GM23338 (cell line): ENCODE measurements around the gene SNRPA1. TPM values are rescaled to one million over a fixed set of nuclear protein-coding genes. Genes with fewer than 3 reads are reported as not detected.

Source experiments
- ATAC-seq: fragments of 200-7000 bp; cut with Tn5 transposase; 3 replicates; pipeline ENCODE4 v1.9.1; 2020
- DNase-seq: peaks from one replicate; pipeline ENCODE4 v3.0.0-alpha.2; 2015; ENCODE audit warnings: low spot score
- H2AFZ ChIP-seq: fragments of 200-600 bp; sonication (generic); 2 replicates; pipeline ENCODE4 v1.8.0; 2016; ENCODE audit warnings: antibody characterized with exemption, mild to moderate bottlenecking, moderate library complexity
- H3F3A ChIP-seq: fragments of 200-600 bp; sonication (generic); replicated peaks from 2 replicates; pipeline ENCODE4 v1.8.0; 2017; ENCODE audit warnings: antibody characterized with exemption, mixed run types, low read depth
- H3K27ac ChIP-seq: fragments of 200-600 bp; sonication (generic); 2 replicates; pipeline ENCODE4 v1.6.1; 2016; ENCODE audit warnings: low read depth
- H3K27me3 ChIP-seq: fragments of 200-600 bp; sonication (generic); 2 replicates; pipeline ENCODE4 v1.8.0; 2016; ENCODE audit warnings: mild to moderate bottlenecking, mixed run types, moderate library complexity; ENCODE audit not compliant: insufficient read depth
- H3K36me3 ChIP-seq: fragments of 200-600 bp; sonication (generic); 2 replicates; pipeline ENCODE4 v1.8.0; 2016; ENCODE audit warnings: mild to moderate bottlenecking; ENCODE audit not compliant: insufficient read depth
- H3K4me1 ChIP-seq: fragments of 200-600 bp; sonication (generic); 2 replicates; pipeline ENCODE4 v1.8.0; 2016; ENCODE audit warnings: mild to moderate bottlenecking, moderate library complexity; ENCODE audit not compliant: insufficient read depth
- H3K4me2 ChIP-seq: fragments of 200-600 bp; sonication (generic); 2 replicates; pipeline ENCODE4 v1.7.1; 2017; ENCODE audit warnings: mixed run types
- H3K4me3 ChIP-seq: fragments of 200-600 bp; sonication (generic); 2 replicates; pipeline ENCODE4 v1.6.1; 2016; ENCODE audit warnings: mixed run types
- H3K79me2 ChIP-seq: fragments of 200-600 bp; sonication (generic); replicated peaks from 2 replicates; pipeline ENCODE4 v1.8.0; 2017; ENCODE audit warnings: mild to moderate bottlenecking; ENCODE audit not compliant: insufficient read depth
- H3K9me2 ChIP-seq: fragments of 200-600 bp; sonication (generic); 2 replicates; pipeline ENCODE4 v1.8.0; 2017; ENCODE audit not compliant: insufficient read depth
- H4K20me1 ChIP-seq: fragments of 200-600 bp; sonication (generic); replicated peaks from 2 replicates; pipeline ENCODE4 v1.8.0; 2017; ENCODE audit warnings: mild to moderate bottlenecking; ENCODE audit not compliant: insufficient read depth
- H3K27ac Mint-ChIP-seq: 2 replicates; pipeline ENCODE4 v1.8.0; 2020; ENCODE audit warnings: inconsistent platforms, mild to moderate bottlenecking, moderate library complexity, mixed read lengths
- H3K27me3 Mint-ChIP-seq: 3 replicates; pipeline ENCODE4 v1.8.0; 2022; ENCODE audit warnings: low read depth, mild to moderate bottlenecking, moderate library complexity, mixed read lengths, inconsistent platforms; ENCODE audit not compliant: insufficient read depth, poor library complexity
- H3K36me3 Mint-ChIP-seq: 3 replicates; pipeline ENCODE4 v1.8.0; 2021; ENCODE audit warnings: low read depth, mild to moderate bottlenecking, inconsistent platforms, moderate library complexity, mixed read lengths
- H3K4me1 Mint-ChIP-seq: 3 replicates; pipeline ENCODE4 v1.8.0; 2020; ENCODE audit warnings: mild to moderate bottlenecking, inconsistent platforms, mixed read lengths
- H3K4me3 Mint-ChIP-seq: 3 replicates; pipeline ENCODE4 v1.8.0; 2021; ENCODE audit warnings: moderate library complexity, mild to moderate bottlenecking, inconsistent platforms, mixed read lengths
- H3K9me3 Mint-ChIP-seq: 3 replicates; pipeline ENCODE4 v1.8.0; 2020; ENCODE audit warnings: moderate library complexity, mild to moderate bottlenecking, inconsistent platforms, mixed read lengths
- CREB1 ChIP-seq: fragments of 250-450 bp; sonication (Bioruptor Pico); IDR thresholded peaks from 2 replicates; pipeline ENCODE4 v1.5.0; 2020; ENCODE audit warnings: low read depth, mild to moderate bottlenecking, moderate library complexity
- CTCF ChIP-seq, 2 experiments: fragments of 200-600 bp in 1 of 2; sonication (generic) in 1 of 2; conservative IDR thresholded peaks; 2 replicates each; pipeline versions ENCODE4 v1.5.1 to v1.6.1; 2016 to 2017; ENCODE audit warnings: antibody characterized with exemption in 2 of 2, low read depth in 2 of 2, mild to moderate bottlenecking in 2 of 2, moderate library complexity in 1 of 2
- ETS1 ChIP-seq: IDR thresholded peaks from 2 replicates; pipeline ENCODE4 v1.6.1; 2016; ENCODE audit warnings: antibody characterized with exemption
- EZH2 ChIP-seq: fragments of 200-600 bp; sonication (generic); IDR thresholded peaks from one replicate; pipeline ENCODE4 v1.8.0; 2017; ENCODE audit warnings: antibody characterized with exemption, mild to moderate bottlenecking, low read depth; ENCODE audit not compliant: unreplicated experiment
- JUNB ChIP-seq: IDR thresholded peaks from one replicate; pipeline ENCODE4 v1.6.1; 2016; ENCODE audit warnings: antibody characterized with exemption; ENCODE audit not compliant: unreplicated experiment
- NANOG ChIP-seq: IDR thresholded peaks from 2 replicates; pipeline ENCODE4 v1.6.1; 2016; ENCODE audit warnings: antibody characterized with exemption, borderline replicate concordance
- POLR2AphosphoS5 ChIP-seq: IDR thresholded peaks from 2 replicates; pipeline ENCODE4 v1.6.1; 2016; ENCODE audit warnings: antibody characterized with exemption, low read depth
- REST ChIP-seq: IDR thresholded peaks from one replicate; pipeline ENCODE4 v1.6.1; 2018; ENCODE audit warnings: antibody characterized with exemption; ENCODE audit not compliant: unreplicated experiment
- ZNF114 ChIP-seq: fragments of 250-450 bp; sonication (Bioruptor Pico); IDR thresholded peaks from 2 replicates; pipeline ENCODE4 v1.5.0; 2020; ENCODE audit warnings: mild to moderate bottlenecking, moderate library complexity
- ZNF331 ChIP-seq: fragments of 250-450 bp; sonication (Bioruptor Pico); IDR thresholded peaks from 2 replicates; pipeline ENCODE4 v1.5.0; 2020; ENCODE audit warnings: low read depth, mild to moderate bottlenecking, moderate library complexity
- ZNF462 ChIP-seq: fragments of 250-450 bp; sonication (Bioruptor Pico); IDR thresholded peaks from 2 replicates; pipeline ENCODE4 v1.5.0; 2020; ENCODE audit warnings: mild to moderate bottlenecking, moderate library complexity
- polyA plus RNA-seq: library from polyadenylated mRNA; unstranded; fragments of >200 nt; fragmentation: Nextera tagmentation; extraction: Ambion mirVana; gene quantifications from 2 replicates; pipeline ENCODE4 v1.2.1, GENCODE V29; 2016
- total RNA-seq: library from RNA; depleted of rRNA; stranded (reverse); fragments of >200 nt; shearing (Covaris generic); gene quantifications from 2 replicates; pipeline ENCODE4 v1.2.3, GENCODE V29; 2014

Gene SNRPA1
- total and polyA plus RNA-seq, 2 experiments from 2014 or later: 170 to 361 TPM

- H3K27me3 ChIP-seq: no peaks in the 10 kb centered on the region
- DNase-seq (no peak), ATAC-seq (no peak)
- H4K20me1 ChIP-seq: no peaks in the 10 kb centered on the region
- Mint-ChIP-seq H3K27me3 (peaks cover 13% of the 10 kb centered on the region), H3K4me3 (no peak overlapping the region), H3K9me3 (no peaks in the 10 kb centered on the region), H3K4me1 (no peaks in the 10 kb centered on the region), H3K36me3 (no peaks in the 10 kb centered on the region), H3K27ac (no peak overlapping the region)
- H3K27ac ChIP-seq: no peak overlapping the region
- H2AFZ ChIP-seq: no peak overlapping the region
- no peaks in the 10 kb centered on the region for H3F3A ChIP-seq
- no peaks in the 10 kb centered on the region for H3K4me1 ChIP-seq
- no peak overlapping the region for H3K4me3 ChIP-seq
- H3K9me2 ChIP-seq: no peaks in the 10 kb centered on the region
- H3K4me2 ChIP-seq: no peak overlapping the region
- TF ChIP-seq ETS1 (no peak), ZNF331 (CRISPR knock-in tag) (no peak), NANOG (no peak), CREB1 (no peak), EZH2 (no peak), REST (no peak), ZNF462 (CRISPR knock-in tag) (no peak), ZNF114 (CRISPR knock-in tag) (no peak), CTCF (conservative IDR thresholded peaks at IDR 0.05; ENCODE audit: low read depth in 2 of 2) (no peak), JUNB (no peak), POLR2AphosphoS5 (no peak)
- H3K79me2 ChIP-seq: no peaks in the 10 kb centered on the region
- no peaks in the 10 kb centered on the region for H3K36me3 ChIP-seq
These were observed 19.5 kb upstream of the SNRPA1 start for GRCh38 chr15:101314336-101315125.
